GM18505 (cell line): ENCODE data around the gene CHKA.
A peak's percentile ranks its signal among the peaks of the same experiment; 100 is the strongest.

Experiments
- ATAC-seq: cut with Tn5 transposase; IDR thresholded peaks from one replicate; pipeline ENCODE4 v1.9.1; 2021; ENCODE audit not compliant: unreplicated experiment
- POLR2A ChIP-seq: IDR thresholded peaks from 4 replicates; pipeline ENCODE4 v1.6.1; 2011; ENCODE audit warnings: borderline replicate concordance; ENCODE audit not compliant: insufficient read depth, insufficient read length; ENCODE audit errors: extremely low read depth

CHKA gene

GRCh38 chr11:68056317-68057285 is 64.6 kb downstream of the CHKA start:
- ATAC-seq, result no peak
- TF ChIP-seq POLR2A, result no peak

GRCh38 chr11:68053981-68054812 is 67.0 kb downstream of the CHKA start:
- no peak for ATAC-seq
- TF ChIP-seq POLR2A, result peak; percentile 35

- TF ChIP-seq POLR2A, result peak; percentile 23
- no peak for ATAC-seq
These were observed 68.1 kb downstream of the CHKA start for GRCh38 chr11:68053117-68053516.

GRCh38 chr11:68052137-68052873 is 68.9 kb downstream of the CHKA start:
- ATAC-seq, result no peak
- no peak for TF ChIP-seq POLR2A

- no peak for ATAC-seq
- no peak for TF ChIP-seq POLR2A
These were observed 69.7 kb downstream of the CHKA start for GRCh38 chr11:68051191-68052136.

- TF ChIP-seq POLR2A, result no peak
- ATAC-seq, result no peak
These were observed 70.8 kb downstream of the CHKA start for GRCh38 chr11:68050371-68050841.

GRCh38 chr11:68049509-68050370 is 71.4 kb downstream of the CHKA start:
- TF ChIP-seq POLR2A, result no peak

GRCh38 chr11:68048681-68049508 is 72.3 kb downstream of the CHKA start:
- ATAC-seq, result no peak
- no peak for TF ChIP-seq POLR2A

More at GRCh38 chr11:68049509-68050370, 71.4 kb downstream of the CHKA start:
- ATAC-seq, result no peak

- TF ChIP-seq POLR2A, result no peak
- no peak for ATAC-seq
These were observed 73.5 kb downstream of the CHKA start for GRCh38 chr11:68047437-68048290.
